GM19240 (cell line): ENCODE results near the gene TGDS.
"Not testable (repeated sequence)": the region's sequence is repeated elsewhere in the genome, so short reads cannot be mapped to it uniquely, and the experiment has no call there.

ENCODE experiments used
- DNase-seq: peaks from one replicate; pipeline ENCODE4 v3.0.0; 2011; ENCODE audit warnings: low spot score; ENCODE audit not compliant: insufficient read length

TGDS gene, protein sequence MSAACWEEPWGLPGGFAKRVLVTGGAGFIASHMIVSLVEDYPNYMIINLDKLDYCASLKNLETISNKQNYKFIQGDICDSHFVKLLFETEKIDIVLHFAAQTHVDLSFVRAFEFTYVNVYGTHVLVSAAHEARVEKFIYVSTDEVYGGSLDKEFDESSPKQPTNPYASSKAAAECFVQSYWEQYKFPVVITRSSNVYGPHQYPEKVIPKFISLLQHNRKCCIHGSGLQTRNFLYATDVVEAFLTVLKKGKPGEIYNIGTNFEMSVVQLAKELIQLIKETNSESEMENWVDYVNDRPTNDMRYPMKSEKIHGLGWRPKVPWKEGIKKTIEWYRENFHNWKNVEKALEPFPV

DNA sequence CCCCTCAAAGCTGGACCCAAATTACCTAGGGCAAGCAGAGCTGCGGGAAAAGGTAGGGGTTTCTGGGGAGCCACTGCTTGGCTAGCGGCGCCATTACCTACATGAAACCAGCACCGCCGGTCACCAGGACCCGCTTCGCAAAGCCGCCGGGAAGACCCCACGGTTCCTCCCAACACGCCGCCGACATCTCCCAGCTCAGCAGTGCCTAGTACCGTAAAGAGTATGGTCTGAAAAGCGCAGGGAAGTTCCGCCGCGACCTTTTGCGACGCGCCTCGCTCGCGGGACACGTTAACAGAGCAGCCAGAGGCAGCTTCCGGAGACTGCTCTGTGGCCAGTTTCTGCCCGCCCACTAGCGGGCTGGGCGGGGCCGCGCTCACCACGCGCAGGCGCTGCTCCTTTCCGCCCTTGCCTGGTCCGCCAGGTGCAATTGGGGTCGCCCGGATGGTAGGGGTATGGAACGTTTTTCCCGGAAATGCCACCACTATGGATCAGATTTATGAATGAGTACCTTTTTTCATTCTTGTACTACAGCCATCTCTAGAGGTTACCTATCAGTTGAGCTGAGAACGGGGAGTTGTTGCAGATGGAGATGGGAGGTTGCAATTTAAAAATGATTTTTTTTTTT, at the start of gene TGDS:
Gene TGDS, minus strand, starts transcription at position 203 of the 625 bp plus-strand sequence. Its CDS starts 16 bp downstream, at position 187.
- DNase-seq = peak; percentile 59

DNA sequence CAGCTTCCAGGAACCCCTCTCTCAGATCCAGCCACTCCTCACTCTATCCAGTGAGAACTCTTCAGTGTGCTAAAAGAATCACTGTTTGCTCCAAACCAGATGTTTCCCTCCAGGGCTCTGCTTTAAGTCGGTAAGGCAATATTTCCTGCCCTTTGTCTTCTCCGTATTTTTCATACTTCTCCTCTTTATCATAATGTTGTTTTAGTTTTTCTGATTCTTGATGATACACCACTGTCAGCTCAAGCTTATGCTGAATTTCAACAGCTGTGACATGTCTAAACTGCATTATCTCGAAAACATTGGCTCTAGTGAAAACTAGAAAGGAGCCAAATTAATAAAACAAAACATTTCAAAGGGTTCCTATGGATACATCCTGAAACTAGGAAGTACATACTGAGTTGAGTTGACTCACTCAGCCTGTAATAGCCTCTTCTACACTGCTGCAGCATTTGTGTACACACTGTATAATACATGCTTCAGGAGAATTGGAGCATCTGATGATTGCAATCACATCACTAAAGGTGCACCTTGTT, 45.5 kb upstream of the TGDS start:
- DNase-seq = no peak

DNA sequence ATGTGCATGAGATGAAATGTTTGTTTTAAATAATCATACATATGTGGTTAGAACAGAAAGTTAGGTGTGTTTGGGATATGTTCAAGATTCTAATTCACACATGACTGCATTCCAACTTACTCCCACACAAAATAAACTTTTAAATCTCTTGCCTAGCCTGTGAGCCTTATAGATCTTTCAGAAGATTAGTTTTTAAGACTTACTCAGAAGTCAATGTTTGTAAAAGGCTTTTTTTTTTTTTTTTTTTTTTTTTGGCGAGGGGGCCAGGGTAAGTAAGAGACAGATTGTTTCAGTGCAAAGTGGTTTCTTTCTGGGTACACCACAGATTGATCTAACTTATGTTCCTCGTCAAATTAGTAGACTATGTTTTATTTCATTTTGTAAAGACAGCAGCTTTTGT, 44.8 kb upstream of the TGDS start:
- DNase-seq = no peak

DNA sequence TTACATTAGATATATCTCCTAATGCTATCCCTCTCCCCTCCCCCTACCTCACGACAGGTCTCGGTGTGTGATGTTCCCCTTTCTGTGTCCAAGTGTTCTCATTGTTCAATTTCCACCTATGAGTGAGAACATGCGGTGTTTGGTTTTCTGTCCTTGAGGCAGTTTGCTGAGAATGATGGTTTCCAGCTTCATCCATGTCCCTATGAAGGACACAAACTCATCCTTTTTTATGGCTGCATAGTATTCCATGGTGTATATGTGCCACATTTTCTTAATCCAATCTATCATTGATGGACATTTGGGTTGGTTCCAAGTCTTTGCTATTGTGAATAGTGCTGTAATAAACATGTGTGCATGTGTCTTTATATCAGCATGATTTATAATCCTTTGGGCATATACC, 41.7 kb upstream of the TGDS start:
- not testable (repeated sequence) for DNase-seq

DNA sequence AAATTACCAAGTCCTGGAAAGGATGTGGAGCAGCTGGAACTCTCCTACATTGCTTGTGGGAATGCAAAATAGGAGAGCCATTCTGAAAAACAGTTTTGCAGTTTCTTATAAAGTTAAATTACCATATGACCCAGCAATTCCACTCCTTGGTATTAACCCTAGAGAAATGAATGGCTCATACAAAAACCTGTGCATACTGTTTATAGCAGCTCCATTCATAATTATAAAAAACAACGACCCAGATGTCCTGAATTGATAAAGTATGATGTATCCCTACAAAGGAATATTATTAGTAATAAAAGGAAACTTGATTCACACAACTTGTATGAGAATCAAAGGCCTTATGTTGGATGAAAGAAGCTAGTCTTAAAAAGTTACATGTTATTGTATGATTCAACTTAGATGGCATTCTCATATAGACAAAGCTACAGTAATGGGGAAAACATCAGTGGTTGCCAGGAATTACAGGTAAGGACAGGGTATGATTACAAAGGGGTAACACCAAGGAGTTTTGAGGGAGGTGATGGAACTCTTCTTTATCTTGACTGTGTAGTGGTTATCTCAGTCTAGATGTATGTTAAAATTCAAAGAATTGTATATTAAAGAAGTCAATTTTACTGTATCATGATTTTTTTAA, 41.1 kb upstream of the TGDS start:
- DNase-seq = no peak

DNA sequence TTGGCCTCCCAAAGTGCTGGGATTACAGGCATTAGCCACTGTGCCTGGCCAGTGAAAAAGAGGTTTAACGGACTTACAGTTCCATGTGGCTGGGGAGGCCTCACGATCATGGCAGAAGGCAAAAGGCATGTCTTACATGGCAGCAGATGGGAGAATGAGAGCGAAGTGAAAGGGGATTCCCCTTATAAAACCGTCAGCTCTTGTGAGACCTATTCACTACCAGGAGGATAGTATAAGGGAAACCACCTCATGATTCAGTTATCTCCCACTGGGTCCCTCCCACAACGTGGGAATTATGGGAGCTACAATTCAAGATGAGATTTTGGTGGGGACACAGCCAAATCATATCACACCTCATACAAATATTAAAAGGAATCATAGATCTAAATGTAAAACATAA, 40.1 kb upstream of the TGDS start:
- not testable (repeated sequence) for DNase-seq

DNA sequence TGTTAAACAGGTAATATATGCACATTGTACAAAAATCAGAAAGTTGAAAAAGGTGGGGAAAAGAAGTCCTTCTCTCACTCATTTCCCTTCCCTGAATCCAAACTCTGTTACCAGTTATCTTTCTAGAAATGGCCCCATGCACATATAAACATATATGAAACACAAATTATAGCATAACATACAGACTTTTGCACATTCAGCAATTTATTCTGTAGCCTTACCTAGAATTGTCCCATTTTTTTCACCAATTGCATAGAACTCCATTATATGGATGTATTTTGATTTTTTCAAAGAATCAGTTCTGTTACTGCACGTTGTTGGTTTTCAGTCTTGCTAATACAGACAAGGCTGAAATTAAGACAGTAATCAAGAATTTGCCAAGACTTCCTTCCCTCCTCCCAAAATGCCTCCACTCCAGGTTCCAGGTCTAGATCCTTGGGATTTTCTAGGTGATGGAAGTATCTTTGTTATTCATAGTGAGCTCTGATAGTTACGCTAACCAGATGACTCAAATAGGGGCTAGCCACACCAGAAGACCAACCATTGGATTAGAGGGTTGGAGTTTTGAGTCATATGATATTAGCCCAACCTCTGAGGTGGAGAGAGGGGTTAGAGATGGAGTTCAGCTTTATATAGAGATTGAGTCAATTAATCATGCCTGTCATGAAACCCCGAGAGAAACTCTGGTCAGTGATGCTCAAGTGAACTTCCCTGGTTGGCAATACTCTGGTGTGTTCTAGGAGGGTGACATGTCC, 36.5 kb upstream of the TGDS start:
- no peak for DNase-seq

DNA sequence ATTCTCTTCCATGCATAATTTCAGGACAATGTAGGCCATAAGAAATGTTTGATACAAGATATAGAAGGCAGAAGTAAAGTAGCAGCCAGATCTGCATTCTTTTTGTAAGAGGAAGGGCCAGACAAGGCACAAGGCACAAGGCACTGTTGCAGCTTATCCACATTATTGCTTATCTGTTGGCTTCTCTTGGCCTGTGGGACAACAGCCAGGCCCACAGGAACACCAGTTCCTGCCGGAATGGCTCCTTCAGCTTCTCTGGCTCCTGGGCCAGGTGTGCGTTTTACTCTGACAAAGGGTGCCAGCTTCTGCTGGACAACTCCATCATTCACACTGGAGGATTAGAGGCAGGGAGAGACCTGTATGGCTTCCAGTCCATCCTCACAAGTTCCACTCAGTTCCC, 34.9 kb upstream of the TGDS start:
- DNase-seq = no peak

DNA sequence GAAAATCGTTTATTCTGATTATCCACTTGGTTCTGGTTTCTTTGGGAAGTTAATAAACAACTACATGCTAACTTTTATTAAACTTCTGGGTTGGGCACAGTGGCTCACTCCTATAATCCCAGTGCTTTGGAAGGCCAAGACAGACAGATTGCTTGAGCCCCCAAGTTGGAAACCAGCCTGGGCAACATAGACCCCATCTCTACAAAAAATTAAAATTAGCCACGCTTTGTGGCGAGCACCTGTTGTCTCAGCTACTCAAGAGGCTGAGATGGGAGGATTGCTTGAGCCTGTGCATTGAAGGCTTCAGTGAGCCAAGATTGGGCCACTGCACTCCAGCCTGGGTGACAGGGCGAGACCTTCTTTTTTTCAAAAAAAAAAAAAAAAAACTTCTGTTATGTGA, 27.4 kb upstream of the TGDS start:
- no peak for DNase-seq

DNA sequence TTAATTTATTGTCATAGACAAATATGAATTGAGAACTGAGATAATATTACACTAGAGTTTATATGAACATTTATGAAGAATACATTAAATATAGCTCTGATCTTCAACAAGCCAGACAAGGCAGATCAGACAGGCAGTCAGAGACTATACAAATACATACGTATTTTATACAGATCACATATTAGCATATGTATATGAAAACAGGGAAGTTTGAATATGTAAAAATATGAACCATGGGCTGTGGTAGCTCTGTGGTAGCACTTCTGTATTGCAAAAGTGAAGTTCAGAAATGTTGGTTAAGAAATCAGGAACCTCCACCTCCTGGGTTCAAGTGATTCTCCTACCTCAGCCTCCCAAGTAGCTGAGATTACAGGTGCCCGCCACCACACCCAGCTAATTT, 26.4 kb upstream of the TGDS start:
- no peak for DNase-seq

DNA sequence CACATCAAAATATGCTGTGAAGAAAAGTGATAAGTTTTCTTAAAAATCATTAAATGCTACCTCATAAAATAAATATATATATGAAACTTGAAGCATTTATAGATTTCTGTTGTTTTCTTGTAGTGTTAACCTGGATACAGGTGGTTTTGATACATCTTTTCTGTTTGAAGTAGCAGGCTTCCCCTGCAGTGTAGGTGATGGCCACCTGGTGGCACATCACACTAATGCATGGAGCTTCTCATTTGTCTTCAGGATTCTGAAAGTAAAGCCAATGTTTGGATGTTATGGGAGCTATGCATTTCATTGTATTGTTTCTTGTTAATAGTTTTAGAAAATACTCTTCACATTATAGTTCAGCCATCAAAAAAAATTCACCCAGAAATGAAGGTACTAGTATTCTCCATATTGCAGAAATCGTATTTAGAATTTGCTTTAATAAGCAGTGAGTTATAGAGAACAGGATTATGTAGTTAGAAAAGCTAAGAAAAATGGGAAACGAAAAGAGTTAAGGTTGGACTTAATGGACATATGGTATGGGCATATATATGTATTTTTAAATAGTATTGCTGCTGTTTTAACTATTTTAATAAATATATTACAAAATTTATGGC, 24.4 kb upstream of the TGDS start:
- no peak for DNase-seq

DNA sequence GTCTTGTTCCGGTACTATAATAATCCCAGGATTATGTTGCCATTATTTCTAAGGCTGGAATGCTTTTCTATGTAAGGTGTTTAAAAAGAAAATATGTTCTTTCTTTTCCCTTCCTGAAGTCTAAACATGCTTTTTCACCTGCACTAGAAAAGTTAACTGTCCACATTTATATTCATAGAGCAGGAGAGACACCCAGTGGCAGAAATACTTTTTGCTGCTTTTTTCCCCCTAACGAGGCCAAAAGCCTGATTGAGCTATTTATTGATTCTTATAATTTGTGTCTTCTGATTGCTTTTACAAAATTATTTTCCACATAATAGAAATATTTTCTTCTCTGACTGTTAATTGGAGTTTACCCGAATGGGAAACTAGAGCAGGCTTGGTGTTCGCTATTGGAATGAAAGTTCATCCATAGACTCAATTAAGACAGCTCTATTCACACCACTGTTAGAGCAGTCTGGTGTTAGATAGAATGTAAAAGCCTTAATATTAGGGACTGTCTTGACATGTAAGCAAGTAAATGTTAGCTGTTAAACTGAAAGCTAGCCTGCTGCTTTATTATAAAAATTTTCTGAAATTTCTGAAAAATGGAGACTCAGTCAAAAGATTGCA, 21.5 kb upstream of the TGDS start:
- DNase-seq = no peak

DNA sequence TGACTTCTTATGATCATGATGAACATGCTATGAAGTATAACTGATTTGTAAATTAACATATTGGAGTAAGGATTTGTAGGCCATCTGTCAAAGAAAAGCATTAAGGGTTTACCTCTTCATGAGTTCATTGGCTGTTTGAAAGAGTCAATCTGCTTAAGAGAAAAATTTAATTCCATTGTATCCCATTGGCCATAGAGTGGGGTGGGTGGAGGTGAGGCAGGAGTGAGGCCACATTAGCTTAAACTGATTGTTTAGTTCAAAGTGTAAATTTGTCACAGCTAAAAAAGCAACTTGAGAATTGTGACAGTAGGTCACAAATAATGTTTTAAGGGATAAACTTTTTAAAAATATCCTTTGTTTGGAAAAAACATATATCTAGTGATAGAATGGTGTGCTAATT, 17.1 kb upstream of the TGDS start:
- DNase-seq = no peak

DNA sequence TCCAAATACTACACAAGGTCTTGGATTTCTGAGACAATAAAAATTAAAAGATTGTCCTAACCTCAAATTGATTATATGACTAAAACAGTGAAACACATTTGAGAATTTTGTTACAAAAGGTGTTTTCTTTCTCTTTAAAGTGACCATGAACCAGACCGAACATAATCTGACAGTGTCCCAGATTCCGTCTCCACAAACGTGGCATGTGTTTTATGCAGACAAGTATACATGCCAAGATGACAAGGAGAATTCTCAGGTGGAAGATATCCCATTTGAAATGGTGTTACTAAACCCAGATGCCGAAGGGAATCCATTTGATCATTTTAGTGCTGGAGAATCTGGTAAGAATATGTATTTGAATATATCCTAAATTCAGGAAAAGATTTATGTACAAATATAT, 16.1 kb upstream of the TGDS start:
- no peak for DNase-seq

DNA sequence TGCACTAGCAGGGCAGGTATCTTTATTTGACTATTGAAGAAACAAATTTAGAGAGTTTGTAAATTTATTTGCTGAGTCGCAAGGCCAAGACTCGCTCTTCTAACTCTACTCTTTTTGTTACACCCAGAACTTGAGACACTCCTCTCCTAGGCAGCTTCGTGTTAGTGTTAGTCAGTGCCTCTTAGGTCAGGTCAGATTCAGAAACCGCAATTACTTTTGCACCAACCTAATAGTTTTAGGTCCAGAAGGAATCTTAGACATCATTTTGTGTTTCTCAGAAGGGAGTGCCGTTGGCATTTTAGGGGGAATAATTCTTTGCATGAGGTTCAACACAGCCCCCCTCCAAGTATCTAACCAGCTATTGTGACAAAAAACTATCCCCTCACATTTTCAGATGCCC, 14.5 kb upstream of the TGDS start:
- DNase-seq = no peak

DNA sequence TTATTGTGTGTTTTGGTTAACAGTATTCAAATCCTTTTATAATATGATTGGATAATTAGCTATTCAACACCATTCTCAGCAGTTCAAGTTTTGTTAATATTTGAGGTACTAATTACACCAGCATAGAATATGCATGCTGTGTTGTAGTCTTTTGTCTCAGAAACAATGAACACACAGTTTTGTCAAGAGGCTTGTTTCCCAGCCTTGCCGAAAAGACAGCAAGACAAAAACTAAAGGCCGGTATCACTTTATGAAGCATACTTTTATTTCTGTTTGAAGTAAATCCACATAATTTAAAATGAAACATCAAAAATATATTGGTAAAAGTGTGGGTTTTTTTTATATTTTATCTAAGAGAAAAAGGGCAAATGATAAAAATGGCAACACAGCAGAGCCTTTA, 13.2 kb upstream of the TGDS start:
- no peak for DNase-seq

DNA sequence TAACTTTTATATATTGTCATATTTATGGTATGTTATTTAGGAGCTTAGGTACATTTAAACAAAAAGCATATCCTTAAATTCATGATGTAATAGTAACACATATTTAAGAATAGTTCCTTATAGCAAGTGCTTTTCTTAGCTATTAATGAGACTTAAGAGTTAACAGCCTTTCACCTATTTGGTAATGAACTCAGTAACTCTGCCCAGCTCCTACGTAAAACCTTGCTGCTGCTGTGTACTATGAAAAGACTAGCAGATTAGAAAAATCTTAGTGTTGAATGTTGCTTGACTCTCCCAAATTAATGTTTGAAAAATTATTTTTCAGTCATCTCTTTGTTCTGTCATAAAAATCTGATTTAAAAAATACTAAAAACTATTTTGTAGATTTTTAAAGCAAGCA, 12.6 kb upstream of the TGDS start:
- no peak for DNase-seq

DNA sequence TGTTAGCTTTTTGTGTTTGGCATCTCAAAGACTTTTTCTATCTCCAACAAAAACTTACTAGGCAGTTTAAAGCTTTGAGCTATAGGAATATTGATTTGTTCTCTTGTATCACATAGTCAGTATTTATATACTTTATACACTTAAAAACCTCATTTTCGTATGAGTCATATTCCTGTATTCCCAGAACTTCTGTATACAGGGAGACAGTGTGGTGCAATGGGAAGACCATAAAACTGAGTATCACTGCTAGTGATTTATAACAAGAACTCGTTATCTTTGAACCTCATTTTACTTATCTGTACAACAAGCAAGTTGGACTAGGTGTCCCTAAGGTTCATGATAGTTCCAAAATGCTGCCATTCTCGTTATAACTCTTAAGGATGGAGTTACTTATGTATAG, 12.0 kb upstream of the TGDS start:
- DNase-seq = no peak

DNA sequence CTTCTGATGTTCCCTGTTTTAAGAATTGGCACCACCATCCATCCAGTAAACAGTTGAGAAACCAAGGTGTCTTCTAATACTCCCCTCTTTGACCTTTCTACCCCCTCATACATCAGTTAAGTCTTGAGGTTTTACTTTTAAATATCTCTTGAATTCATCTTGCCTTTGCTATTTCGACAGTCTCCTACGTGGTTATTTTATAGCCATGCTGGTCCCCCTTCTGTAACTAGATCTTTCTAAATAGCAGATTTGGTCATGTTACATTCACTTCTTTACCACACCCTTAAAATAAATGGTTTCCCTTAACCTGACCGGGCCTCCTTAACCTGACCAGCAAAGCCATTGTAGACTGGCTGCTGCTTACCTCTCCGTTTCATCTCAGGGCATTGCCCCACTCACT, 11.1 kb upstream of the TGDS start:
- no peak for DNase-seq

DNA sequence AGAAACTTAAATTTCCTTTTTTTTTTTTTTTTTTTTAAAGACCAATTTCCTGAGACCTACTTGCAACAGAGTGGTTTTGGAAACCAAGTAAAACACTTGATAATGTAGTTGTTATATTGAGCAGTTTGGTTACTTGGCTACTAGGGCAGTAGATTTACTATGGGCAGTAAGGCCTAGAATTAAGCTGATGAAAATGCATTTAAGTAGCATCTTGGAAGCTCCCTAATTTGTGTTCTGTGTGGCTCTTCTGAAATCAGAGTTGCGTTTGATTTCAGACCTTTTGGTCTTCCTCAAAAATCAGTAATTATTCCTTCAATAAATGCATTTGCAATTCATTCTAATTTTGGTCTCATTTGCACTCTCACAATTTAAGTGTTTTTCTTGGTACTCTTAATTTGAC, 6.5 kb upstream of the TGDS start:
- DNase-seq = no peak
